Measurements from ENCODE around the gene ITPK1.

DNA sequence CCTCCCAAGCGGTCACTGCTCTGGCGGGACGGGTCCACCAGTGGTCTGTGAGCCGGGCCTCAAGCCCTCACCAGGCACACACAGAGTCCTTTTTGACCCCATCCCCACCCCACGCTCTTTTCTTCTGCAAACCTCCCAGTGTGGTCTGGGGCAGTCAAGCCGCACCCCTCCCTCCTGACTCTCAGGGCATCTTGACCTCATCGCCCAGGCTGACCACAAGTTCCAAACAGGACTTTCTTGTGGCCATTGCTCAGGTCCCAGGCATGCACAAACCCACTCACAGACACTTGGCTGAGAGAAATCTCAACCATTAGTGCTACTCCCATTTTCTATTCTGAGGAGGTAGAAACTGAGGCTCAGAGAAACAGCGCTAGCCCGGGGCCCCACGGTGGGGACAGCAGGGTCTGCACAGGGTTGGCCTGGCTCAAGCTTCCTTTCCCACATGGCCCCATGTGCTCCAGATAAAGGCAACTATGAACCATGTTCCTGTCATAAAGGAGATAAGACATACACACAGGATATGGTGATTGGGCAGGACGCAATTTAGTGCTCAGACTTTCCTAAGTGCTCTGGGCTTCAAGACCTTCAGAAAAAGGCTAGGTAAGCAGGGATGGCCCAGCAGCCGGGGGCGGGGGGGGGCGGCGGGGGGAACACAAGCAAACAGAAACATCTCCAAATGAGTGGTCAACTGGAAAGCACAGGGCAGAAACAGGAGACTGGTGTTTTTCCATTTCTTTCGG is 69.6 kb downstream of the ITPK1 start:
- TF ChIP-seq, protein P1, sequence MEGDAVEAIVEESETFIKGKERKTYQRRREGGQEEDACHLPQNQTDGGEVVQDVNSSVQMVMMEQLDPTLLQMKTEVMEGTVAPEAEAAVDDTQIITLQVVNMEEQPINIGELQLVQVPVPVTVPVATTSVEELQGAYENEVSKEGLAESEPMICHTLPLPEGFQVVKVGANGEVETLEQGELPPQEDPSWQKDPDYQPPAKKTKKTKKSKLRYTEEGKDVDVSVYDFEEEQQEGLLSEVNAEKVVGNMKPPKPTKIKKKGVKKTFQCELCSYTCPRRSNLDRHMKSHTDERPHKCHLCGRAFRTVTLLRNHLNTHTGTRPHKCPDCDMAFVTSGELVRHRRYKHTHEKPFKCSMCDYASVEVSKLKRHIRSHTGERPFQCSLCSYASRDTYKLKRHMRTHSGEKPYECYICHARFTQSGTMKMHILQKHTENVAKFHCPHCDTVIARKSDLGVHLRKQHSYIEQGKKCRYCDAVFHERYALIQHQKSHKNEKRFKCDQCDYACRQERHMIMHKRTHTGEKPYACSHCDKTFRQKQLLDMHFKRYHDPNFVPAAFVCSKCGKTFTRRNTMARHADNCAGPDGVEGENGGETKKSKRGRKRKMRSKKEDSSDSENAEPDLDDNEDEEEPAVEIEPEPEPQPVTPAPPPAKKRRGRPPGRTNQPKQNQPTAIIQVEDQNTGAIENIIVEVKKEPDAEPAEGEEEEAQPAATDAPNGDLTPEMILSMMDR (conservative IDR thresholded peaks at IDR 0.05): no peak
- TF ChIP-seq ZFX (IDR thresholded peaks at IDR 0.05): no peak
